HG02885 (cell line): ENCODE results near the gene CENPO.

Source experiments
- ATAC-seq: cut with Tn5 transposase; IDR thresholded peaks from one replicate; pipeline ENCODE4 v1.9.1; 2021; ENCODE audit warnings: mild to moderate bottlenecking; ENCODE audit not compliant: unreplicated experiment, poor library complexity

Gene CENPO

GRCh38 chr2:24792874-24793760, at the start of gene CENPO, which contains the start of gene PTRHD1:
Gene CENPO (plus strand): TSS chr2:24793425. CDS start chr2:24793920, 495 bp downstream.
Gene PTRHD1 (minus strand): TSS chr2:24793391. CDS start chr2:24793377, 14 bp downstream.
- peak; percentile 94 for ATAC-seq

GRCh38 chr2:24743924-24744323, 49.3 kb upstream of the CENPO start:
- no peak for ATAC-seq

- ATAC-seq: no peak
Measured at GRCh38 chr2:24744356-24744755, 48.9 kb upstream of the CENPO start.

- no peak for ATAC-seq
Measured at GRCh38 chr2:24745825-24746224, 47.4 kb upstream of the CENPO start.

GRCh38 chr2:24747299-24747698, 45.9 kb upstream of the CENPO start:
- ATAC-seq: no peak

- no peak for ATAC-seq
Measured at GRCh38 chr2:24749069-24749691, 44.0 kb upstream of the CENPO start.

- ATAC-seq: no peak
Measured at GRCh38 chr2:24754985-24755705, 38.1 kb upstream of the CENPO start.

GRCh38 chr2:24756789-24757188, 36.4 kb upstream of the CENPO start:
- ATAC-seq: no peak

- ATAC-seq: no peak
Measured at GRCh38 chr2:24761866-24762265, 31.4 kb upstream of the CENPO start.

GRCh38 chr2:24762518-24762917, 30.7 kb upstream of the CENPO start:
- no peak for ATAC-seq

- ATAC-seq: no peak
Measured at GRCh38 chr2:24763843-24764242, 29.4 kb upstream of the CENPO start.

- ATAC-seq: no peak
Measured at GRCh38 chr2:24766609-24767008, 26.6 kb upstream of the CENPO start.

- ATAC-seq: no peak
Measured at GRCh38 chr2:24768013-24768412, 25.2 kb upstream of the CENPO start.

- ATAC-seq: no peak
Measured at GRCh38 chr2:24768601-24769000, 24.6 kb upstream of the CENPO start.

- ATAC-seq: no peak
Measured at GRCh38 chr2:24771061-24771460, 22.2 kb upstream of the CENPO start.

GRCh38 chr2:24771764-24772586, 21.2 kb upstream of the CENPO start:
- ATAC-seq: no peak

- ATAC-seq: no peak
Measured at GRCh38 chr2:24774373-24774772, 18.9 kb upstream of the CENPO start.

GRCh38 chr2:24779116-24779515, 14.1 kb upstream of the CENPO start:
- ATAC-seq: no peak

GRCh38 chr2:24783641-24784040, 9.6 kb upstream of the CENPO start:
- no peak for ATAC-seq

- peak; percentile 73 for ATAC-seq
Measured at GRCh38 chr2:24785671-24786321, 7.4 kb upstream of the CENPO start.
